ENCODE measurements around the gene DCTD. TPM values are rescaled to one million over a fixed set of nuclear protein-coding genes. Genes with fewer than 3 reads are reported as not detected.

Gene DCTD
- total RNA-seq, 1 experiment from 2014 or later: 168 TPM

GRCh38 chr4:182885022-182885737, 32.0 kb downstream of the DCTD start:
- Mint-ChIP-seq H3K4me1 (ENCODE audit: insufficient read depth, unreplicated experiment) (no peaks in the 10 kb centered on the region), H3K27ac (ENCODE audit: low read depth, unreplicated experiment) (no peak overlapping the region), H3K4me3 (ENCODE audit: unreplicated experiment) (no peak overlapping the region), H3K9me3 (ENCODE audit: unreplicated experiment) (no peaks in the 10 kb centered on the region), H3K36me3 (ENCODE audit: insufficient read depth, unreplicated experiment) (peaks cover 71% of the 10 kb centered on the region), H3K27me3 (ENCODE audit: insufficient read depth, unreplicated experiment) (no peaks in the 10 kb centered on the region)
- no peak for DNase-seq (ENCODE audit: unreplicated experiment)
- intact Hi-C loops (cut with micrococcal nuclease): no loop called here
- BruUV-seq (replicated peaks): no TSS peak
- CTCF ChIA-PET: interaction anchor here (0.6 kb wide), 1 partner anchor 38 kb away, joined by 3 read pairs; no protein-coding TSS in a partner anchor
- TF ChIP-seq CTCF (IDR thresholded peaks at IDR 0.05; ENCODE audit: unreplicated experiment): no peak
- POLR2A ChIA-PET: no interaction called here

GRCh38 chr4:182884040-182884439, 33.1 kb downstream of the DCTD start:
- no peak overlapping the region for H3K4me3 Mint-ChIP-seq (ENCODE audit: unreplicated experiment)
- BruUV-seq (replicated peaks): no TSS peak
- H3K9me3 Mint-ChIP-seq (ENCODE audit: unreplicated experiment): no peaks in the 10 kb centered on the region
- ChIA-PET POLR2A (no interaction called here), CTCF (no interaction called here)
- no peak for TF ChIP-seq CTCF (IDR thresholded peaks at IDR 0.05; ENCODE audit: unreplicated experiment)
- H3K36me3 Mint-ChIP-seq (ENCODE audit: insufficient read depth, unreplicated experiment): peaks cover 60% of the 10 kb centered on the region
- no peaks in the 10 kb centered on the region for H3K27me3 Mint-ChIP-seq (ENCODE audit: insufficient read depth, unreplicated experiment)
- intact Hi-C loops (cut with micrococcal nuclease): no loop called here
- DNase-seq (ENCODE audit: unreplicated experiment): no peak
- no peaks in the 10 kb centered on the region for H3K4me1 Mint-ChIP-seq (ENCODE audit: insufficient read depth, unreplicated experiment)
- H3K27ac Mint-ChIP-seq (ENCODE audit: low read depth, unreplicated experiment): no peak overlapping the region

GRCh38 chr4:182883351-182883750, 33.8 kb downstream of the DCTD start:
- no peak for TF ChIP-seq CTCF (IDR thresholded peaks at IDR 0.05; ENCODE audit: unreplicated experiment)
- Mint-ChIP-seq H3K27me3 (ENCODE audit: insufficient read depth, unreplicated experiment) (no peaks in the 10 kb centered on the region), H3K4me3 (ENCODE audit: unreplicated experiment) (no peak overlapping the region), H3K4me1 (ENCODE audit: insufficient read depth, unreplicated experiment) (no peaks in the 10 kb centered on the region), H3K9me3 (ENCODE audit: unreplicated experiment) (no peaks in the 10 kb centered on the region), H3K27ac (ENCODE audit: low read depth, unreplicated experiment) (no peak overlapping the region), H3K36me3 (ENCODE audit: insufficient read depth, unreplicated experiment) (peaks cover 53% of the 10 kb centered on the region)
- intact Hi-C loops (cut with micrococcal nuclease): no loop called here
- ChIA-PET POLR2A (no interaction called here), CTCF (no interaction called here)
- BruUV-seq (replicated peaks): no TSS peak
- DNase-seq (ENCODE audit: unreplicated experiment): no peak

- no peak for DNase-seq (ENCODE audit: unreplicated experiment)
- intact Hi-C loops (cut with micrococcal nuclease): no loop called here
- Mint-ChIP-seq H3K27me3 (ENCODE audit: insufficient read depth, unreplicated experiment) (no peaks in the 10 kb centered on the region), H3K4me3 (ENCODE audit: unreplicated experiment) (no peak overlapping the region), H3K27ac (ENCODE audit: low read depth, unreplicated experiment) (no peak overlapping the region), H3K4me1 (ENCODE audit: insufficient read depth, unreplicated experiment) (no peaks in the 10 kb centered on the region), H3K9me3 (ENCODE audit: unreplicated experiment) (no peaks in the 10 kb centered on the region), H3K36me3 (ENCODE audit: insufficient read depth, unreplicated experiment) (peaks cover 49% of the 10 kb centered on the region)
- no TSS peak for BruUV-seq (replicated peaks)
- CTCF ChIA-PET: interaction anchor here (0.6 kb wide), 1 partner anchor 44 kb away, joined by 4 read pairs; no protein-coding TSS in a partner anchor
- POLR2A ChIA-PET: interaction anchor here (0.5 kb wide), 1 partner anchor 429 kb away, joined by 3 read pairs; no protein-coding TSS in a partner anchor
- TF ChIP-seq CTCF (IDR thresholded peaks at IDR 0.05; ENCODE audit: unreplicated experiment): no peak
Observed at GRCh38 chr4:182881914-182882313, 35.3 kb downstream of the DCTD start.

Measured in MCF 10A (cell line).